IgD-negative memory B cell (primary cell): ENCODE measurements around the gene LRRFIP2. TPM values are rescaled to one million over a fixed set of nuclear protein-coding genes. Genes with fewer than 3 reads are reported as not detected.
"Not testable (repeated sequence)": the region's sequence is repeated elsewhere in the genome, so short reads cannot be mapped to it uniquely, and the experiment has no call there.

Experiments
- H3K27ac Mint-ChIP-seq, 3 donors: one replicate each; pipeline ENCODE4 v1.8.0; 2020 to 2022; ENCODE audit warnings: mild to moderate bottlenecking in 3 of 3, mixed read lengths in 3 of 3, moderate library complexity in 1 of 3
- H3K27me3 Mint-ChIP-seq: one replicate; pipeline ENCODE4 v1.8.0; 2021; ENCODE audit warnings: mixed read lengths
- H3K36me3 Mint-ChIP-seq: one replicate; pipeline ENCODE4 v1.8.0; 2020; ENCODE audit warnings: mild to moderate bottlenecking, mixed read lengths
- H3K4me1 Mint-ChIP-seq, 3 donors: one replicate each; pipeline ENCODE4 v1.8.0; 2020 to 2022; ENCODE audit warnings: mixed read lengths in 3 of 3, mild to moderate bottlenecking in 1 of 3
- H3K4me3 Mint-ChIP-seq, 4 donors: one replicate each; pipeline ENCODE4 v1.8.0; 2020 to 2022; ENCODE audit warnings: mild to moderate bottlenecking in 4 of 4, mixed read lengths in 4 of 4, moderate library complexity in 3 of 4
- H3K9me3 Mint-ChIP-seq, 3 donors: one replicate each; pipeline ENCODE4 v1.8.0; 2020 to 2021; ENCODE audit warnings: mixed read lengths in 3 of 3, mild to moderate bottlenecking in 1 of 3
- polyA plus RNA-seq: library from polyadenylated mRNA; unstranded; fragments of 300-500 nt; fragmentation: Illumina TruSeq; gene quantifications from one replicate; pipeline ENCODE4 v1.2.3, GENCODE V29; 2021

Gene LRRFIP2, protein sequence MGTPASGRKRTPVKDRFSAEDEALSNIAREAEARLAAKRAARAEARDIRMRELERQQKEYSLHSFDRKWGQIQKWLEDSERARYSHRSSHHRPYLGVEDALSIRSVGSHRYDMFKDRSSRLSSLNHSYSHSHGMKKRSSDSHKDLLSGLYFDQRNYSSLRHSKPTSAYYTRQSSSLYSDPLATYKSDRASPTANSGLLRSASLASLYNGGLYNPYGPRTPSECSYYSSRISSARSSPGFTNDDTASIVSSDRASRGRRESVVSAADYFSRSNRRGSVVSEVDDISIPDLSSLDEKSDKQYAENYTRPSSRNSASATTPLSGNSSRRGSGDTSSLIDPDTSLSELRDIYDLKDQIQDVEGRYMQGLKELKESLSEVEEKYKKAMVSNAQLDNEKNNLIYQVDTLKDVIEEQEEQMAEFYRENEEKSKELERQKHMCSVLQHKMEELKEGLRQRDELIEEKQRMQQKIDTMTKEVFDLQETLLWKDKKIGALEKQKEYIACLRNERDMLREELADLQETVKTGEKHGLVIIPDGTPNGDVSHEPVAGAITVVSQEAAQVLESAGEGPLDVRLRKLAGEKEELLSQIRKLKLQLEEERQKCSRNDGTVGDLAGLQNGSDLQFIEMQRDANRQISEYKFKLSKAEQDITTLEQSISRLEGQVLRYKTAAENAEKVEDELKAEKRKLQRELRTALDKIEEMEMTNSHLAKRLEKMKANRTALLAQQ
- 22.0 TPM for polyA plus RNA-seq

DNA sequence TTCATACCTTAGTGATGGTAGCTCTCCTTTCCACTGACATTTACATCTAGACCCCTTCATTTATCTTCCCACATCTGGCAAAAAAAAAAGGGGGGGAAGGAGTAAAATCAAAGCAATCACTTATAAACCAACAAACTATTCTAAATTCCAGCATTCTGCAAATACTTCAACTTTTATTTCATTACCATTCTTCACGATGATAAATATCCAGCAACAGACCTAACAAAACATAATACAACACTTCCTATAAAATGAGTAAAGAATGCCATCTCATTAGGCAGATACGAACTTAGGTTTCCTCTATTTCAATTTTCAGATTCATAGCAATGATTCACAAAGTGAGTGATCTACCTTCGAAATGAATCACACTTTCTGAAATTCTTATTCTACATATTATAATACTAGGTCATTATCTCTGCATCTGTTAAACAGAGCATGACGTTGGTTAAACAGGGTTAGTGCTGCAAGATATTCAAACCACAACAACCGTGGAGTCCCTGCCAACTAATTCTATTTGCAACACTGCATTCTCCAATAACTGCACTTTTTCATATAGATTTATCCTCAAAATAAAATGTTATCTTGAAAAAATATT lies at the start of gene LRRFIP2:
TSS of gene LRRFIP2 (minus strand) at position 51 of the 595 bp plus-strand sequence. CDS start 25,599 bp downstream, outside the sequence.
- H3K36me3 Mint-ChIP-seq: peaks cover 4% of the 10 kb centered on the region
- peaks cover 26 to 35% (median 32%) of the 10 kb centered on the region in 3 donors for H3K4me1 Mint-ChIP-seq
- H3K4me3 Mint-ChIP-seq: peak within 1 kb of the TSS; percentile 88 to 97 (median 96)
- H3K9me3 Mint-ChIP-seq: no peaks in the 10 kb centered on the region
- H3K27ac Mint-ChIP-seq: peak within 1 kb of the TSS in 2 of 3 donors; percentile 62 to 70
- H3K27me3 Mint-ChIP-seq: no peaks in the 10 kb centered on the region

DNA sequence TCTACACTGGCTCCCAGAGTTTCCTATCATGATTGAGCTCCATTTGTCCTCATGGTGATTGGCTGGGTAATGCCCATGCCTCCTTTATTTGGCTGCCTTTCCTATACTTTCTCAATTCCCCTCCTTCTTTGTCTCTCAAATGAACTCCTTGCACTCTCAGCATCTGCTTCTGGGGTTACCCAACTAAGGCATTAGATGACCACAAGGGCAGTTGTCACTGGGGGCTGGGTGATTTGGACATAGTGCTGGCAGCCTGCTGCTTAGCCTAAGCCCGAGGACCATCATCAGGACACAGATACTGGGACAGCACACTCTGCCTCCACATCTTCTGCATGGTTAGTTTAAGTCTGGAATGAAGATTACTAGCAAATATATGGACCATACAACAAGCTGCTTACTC lies 49.2 kb upstream of the LRRFIP2 start:
- H3K9me3 Mint-ChIP-seq: no peaks in the 10 kb centered on the region
- no peak overlapping the region for H3K4me3 Mint-ChIP-seq
- H3K36me3 Mint-ChIP-seq: no peaks in the 10 kb centered on the region
- no peak overlapping the region for H3K27ac Mint-ChIP-seq
- no peaks in the 10 kb centered on the region for H3K4me1 Mint-ChIP-seq
- H3K27me3 Mint-ChIP-seq: peaks cover 13% of the 10 kb centered on the region

DNA sequence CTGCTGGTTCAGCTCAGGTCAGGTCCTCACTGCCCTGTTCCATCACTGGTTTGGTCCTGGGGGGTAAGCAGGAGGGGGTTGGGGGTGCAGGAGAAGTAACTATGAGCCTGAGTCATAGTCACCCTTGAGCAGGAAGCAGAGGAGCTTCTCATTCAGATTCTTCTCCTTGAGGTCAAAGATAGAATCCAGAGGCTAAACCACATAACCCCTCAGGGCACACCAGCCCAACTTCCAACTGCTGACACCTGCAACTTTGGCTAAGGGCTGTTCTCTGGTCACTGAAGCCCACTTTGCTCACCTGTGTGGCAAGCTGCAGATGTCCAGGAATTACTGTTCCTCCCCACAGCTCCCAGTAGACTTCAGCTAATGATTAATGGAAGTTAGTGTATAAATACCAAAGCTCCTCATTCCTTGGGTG lies 48.8 kb upstream of the LRRFIP2 start:
- Mint-ChIP-seq H3K27me3 (peaks cover 13% of the 10 kb centered on the region), H3K4me3 (no peak overlapping the region), H3K36me3 (no peaks in the 10 kb centered on the region), H3K4me1 (no peaks in the 10 kb centered on the region), H3K9me3 (no peaks in the 10 kb centered on the region), H3K27ac (no peak overlapping the region)

DNA sequence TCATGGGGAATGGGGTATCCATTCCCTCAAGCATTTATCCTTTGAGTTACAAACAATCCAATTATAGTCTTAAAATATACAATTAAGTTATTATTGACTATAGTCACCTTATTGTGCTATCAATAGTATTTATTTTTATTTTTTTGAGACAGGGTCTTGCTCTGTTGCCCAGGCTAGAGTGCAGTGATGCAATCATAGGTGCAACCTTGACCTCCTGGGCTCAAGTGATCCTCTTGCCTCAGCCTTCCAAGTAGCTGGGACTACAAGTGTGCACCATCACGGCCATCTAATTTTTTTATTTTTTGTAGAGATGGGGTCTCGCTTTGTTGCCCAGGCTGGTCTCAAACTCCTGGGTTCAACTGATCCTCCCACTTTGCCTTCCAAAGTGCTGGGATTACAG lies 48.2 kb upstream of the LRRFIP2 start:
- not testable (repeated sequence) for H3K36me3 Mint-ChIP-seq, H3K9me3 Mint-ChIP-seq, H3K4me1 Mint-ChIP-seq, H3K4me3 Mint-ChIP-seq, H3K27ac Mint-ChIP-seq
- peaks cover 13% of the 10 kb centered on the region for H3K27me3 Mint-ChIP-seq

DNA sequence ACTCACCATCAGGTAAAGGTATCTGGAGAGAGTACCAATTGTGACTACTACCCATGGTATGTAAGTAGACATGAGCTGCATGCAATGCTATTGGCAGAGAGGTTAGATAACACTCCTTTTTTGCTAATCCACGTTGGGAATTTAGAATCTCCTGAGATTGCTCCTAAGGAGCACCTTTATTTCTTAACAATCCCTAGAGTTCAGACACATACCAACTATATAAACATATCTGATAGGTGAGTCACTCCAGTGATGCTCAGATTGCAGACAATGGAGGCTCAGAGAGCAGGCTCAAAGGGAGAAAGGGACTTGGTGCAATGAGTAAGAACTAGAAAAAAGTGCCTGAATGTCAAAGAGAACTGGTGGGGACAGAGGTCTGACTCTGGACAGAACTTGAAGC lies 47.0 kb upstream of the LRRFIP2 start:
- peaks cover 13% of the 10 kb centered on the region for H3K27me3 Mint-ChIP-seq
- H3K27ac Mint-ChIP-seq: no peak overlapping the region
- no peak overlapping the region for H3K4me3 Mint-ChIP-seq
- no peaks in the 10 kb centered on the region for H3K36me3 Mint-ChIP-seq
- peaks cover 0 to 2% (median 0%) of the 10 kb centered on the region in 3 donors for H3K4me1 Mint-ChIP-seq
- no peaks in the 10 kb centered on the region for H3K9me3 Mint-ChIP-seq

DNA sequence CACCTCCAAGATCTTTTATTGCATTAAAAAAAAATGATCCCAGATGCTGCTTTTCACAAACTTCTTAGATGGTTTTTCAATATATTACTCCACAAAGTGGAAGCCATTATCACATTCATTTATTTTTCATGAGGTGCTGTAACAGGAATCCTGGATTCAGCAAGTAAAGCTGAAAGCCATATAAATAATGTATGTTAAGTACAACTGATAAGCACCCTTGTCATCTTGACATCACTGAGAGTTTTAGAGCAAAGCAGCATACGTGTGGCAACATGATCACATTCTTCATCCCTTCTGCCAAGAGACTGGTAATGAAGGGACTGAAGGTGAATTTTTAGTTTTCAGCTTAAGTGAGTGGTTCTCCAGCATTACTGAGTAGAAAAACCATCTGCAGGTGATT lies 44.9 kb upstream of the LRRFIP2 start:
- Mint-ChIP-seq H3K4me1 (peaks cover 0 to 4% (median 0%) of the 10 kb centered on the region in 3 donors), H3K36me3 (peaks cover 1% of the 10 kb centered on the region), H3K4me3 (no peak overlapping the region), H3K27me3 (peaks cover 11% of the 10 kb centered on the region), H3K27ac (peak overlapping the region in 1 of 3 donors; percentile 39), H3K9me3 (no peaks in the 10 kb centered on the region)

DNA sequence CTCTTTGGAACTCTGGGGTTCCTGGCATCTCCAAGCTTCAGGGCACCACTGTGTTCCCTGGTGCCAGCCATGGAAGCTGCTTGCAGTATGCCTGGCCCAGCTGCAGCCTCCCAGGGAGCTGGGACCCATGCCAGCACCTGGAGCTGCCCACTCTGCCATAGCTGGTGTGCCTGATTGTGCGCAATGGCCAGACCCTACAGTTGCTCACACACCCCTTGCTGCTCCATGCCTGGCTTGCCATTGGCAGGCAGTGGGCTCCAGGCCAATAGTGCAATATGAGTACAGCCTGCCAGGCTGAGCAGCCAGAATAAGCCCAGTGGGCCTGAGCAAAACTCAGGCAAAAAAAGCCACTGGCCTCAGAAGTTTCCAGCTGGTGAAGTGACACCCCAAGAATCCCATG lies 43.8 kb upstream of the LRRFIP2 start:
- no peaks in the 10 kb centered on the region for H3K9me3 Mint-ChIP-seq
- H3K4me3 Mint-ChIP-seq: no peak overlapping the region

DNA sequence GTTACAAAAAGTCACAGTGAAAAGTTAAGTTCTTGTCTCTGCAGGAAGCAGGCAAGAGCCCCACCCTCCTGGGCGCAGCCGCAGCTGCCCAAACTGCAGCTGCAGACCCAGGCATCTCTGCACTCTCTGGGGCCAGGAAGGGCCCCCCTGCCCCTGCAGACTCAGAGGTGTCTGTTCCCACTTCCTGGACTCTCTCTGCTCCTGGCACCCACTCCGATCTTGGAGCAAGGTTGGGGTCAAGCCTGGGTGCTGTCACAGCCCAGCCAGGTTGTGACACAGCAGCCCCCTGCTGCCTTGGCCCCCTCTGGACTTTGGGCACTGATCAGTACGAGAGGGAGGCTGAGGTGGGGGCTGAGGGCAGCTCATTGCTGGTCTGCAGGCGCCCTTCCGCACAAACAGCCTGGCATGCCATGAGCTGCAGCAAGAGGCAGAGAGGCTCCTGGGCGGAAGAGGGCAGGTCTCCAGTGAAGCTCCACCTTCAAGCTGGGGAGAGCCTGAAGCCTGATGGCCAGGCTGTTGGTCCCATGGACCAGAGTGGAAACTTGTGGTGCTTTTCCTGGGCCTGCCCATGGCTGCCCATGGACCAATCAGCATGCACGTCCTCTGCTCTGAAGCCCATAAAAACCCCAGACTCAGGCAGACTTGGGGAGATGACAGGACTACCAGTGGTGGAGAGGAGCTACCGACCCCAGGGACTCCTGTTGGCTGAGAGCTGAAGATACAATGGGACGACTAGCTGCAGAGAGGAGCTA lies 42.9 kb upstream of the LRRFIP2 start:
- H3K27ac Mint-ChIP-seq: peak overlapping the region in 1 of 3 donors; percentile 39
- no peaks in the 10 kb centered on the region for H3K9me3 Mint-ChIP-seq
- H3K27me3 Mint-ChIP-seq: peaks cover 3% of the 10 kb centered on the region
- H3K36me3 Mint-ChIP-seq: peaks cover 1% of the 10 kb centered on the region
- peaks cover 0 to 4% (median 2%) of the 10 kb centered on the region in 3 donors for H3K4me1 Mint-ChIP-seq
- H3K4me3 Mint-ChIP-seq: no peak overlapping the region

More for the DNA sequence above, 43.8 kb upstream of the LRRFIP2 start:
- Mint-ChIP-seq H3K4me1 (peaks cover 0 to 4% (median 0%) of the 10 kb centered on the region in 3 donors), H3K36me3 (peaks cover 1% of the 10 kb centered on the region), H3K27me3 (peaks cover 4% of the 10 kb centered on the region), H3K27ac (no peak overlapping the region)

DNA sequence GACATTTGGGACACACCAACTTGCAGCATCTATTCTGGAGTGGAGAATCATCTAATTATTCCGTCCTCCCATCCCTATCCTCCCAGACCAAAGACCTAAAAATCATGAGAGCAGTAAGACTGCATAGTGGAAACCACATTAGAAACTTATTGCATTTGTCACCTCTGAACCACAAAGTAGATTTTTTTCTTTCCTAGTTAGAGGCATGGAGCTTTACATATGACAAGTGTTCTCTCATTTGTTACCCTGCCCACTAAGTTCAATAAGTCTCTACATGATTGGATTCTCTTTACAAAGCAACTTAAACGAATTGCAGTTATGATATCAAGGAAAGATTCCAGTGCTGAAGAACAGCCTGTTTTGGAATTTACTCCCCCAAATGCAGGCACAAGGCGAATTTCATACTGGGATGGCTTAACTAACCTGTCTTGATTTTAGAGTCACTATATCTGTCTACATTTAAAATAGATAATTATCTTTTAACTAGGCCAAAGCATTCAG lies 42.3 kb upstream of the LRRFIP2 start:
- H3K36me3 Mint-ChIP-seq: peaks cover 1% of the 10 kb centered on the region
- peaks cover 0 to 4% (median 3%) of the 10 kb centered on the region in 3 donors for H3K4me1 Mint-ChIP-seq
- H3K27me3 Mint-ChIP-seq: peaks cover 3% of the 10 kb centered on the region
- H3K9me3 Mint-ChIP-seq: no peaks in the 10 kb centered on the region
- peak overlapping the region in 1 of 3 donors; percentile 39 for H3K27ac Mint-ChIP-seq
- no peak overlapping the region for H3K4me3 Mint-ChIP-seq

DNA sequence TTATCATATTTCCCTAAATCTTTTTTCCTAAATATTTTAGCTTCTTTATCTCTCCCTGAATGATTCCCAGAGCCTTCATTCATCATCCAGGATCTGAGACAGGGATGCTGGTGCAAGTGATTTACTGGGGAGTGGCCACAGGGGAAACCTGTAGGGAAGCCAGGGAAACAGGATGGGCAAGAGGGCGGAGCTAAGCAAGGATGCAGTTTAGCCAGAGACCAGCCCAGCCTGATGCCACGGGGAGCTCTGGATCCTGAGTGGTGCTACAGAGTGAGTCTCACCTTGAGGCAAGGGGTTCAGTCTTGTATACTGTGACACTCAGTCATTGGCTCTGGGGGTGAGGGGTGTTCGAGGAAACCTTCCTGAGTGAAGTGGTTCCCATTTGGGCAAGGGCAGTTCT lies 39.7 kb upstream of the LRRFIP2 start:
- H3K27ac Mint-ChIP-seq: peak overlapping the region in 1 of 3 donors; percentile 20

DNA sequence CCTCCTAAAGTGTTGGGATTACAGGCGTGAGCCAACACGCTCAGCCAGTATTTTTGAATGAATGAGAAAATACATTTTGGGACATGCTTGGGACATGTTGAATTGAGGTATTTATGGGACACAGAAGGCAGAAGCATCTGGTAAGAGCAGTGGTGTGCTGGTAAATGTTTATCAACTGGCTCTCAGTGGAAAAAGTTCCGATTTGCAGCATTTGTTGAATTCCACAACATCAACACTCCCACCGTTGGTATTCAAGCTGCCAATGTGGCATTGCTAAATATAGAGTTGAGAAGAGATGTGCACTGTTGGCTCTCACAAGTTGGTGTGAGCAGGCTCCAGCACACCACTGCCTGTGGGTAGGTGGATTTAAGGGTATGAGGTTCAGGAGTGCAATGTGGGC lies 35.8 kb upstream of the LRRFIP2 start:
- Mint-ChIP-seq H3K36me3 (peaks cover 1% of the 10 kb centered on the region), H3K4me1 (peaks cover 0 to 3% (median 0%) of the 10 kb centered on the region in 3 donors), H3K27ac (no peak overlapping the region), H3K27me3 (peaks cover 5% of the 10 kb centered on the region), H3K9me3 (no peaks in the 10 kb centered on the region), H3K4me3 (no peak overlapping the region)

More for the DNA sequence above, 39.7 kb upstream of the LRRFIP2 start:
- no peak overlapping the region for H3K4me3 Mint-ChIP-seq
- no peaks in the 10 kb centered on the region for H3K9me3 Mint-ChIP-seq
- H3K4me1 Mint-ChIP-seq: peaks cover 0 to 4% (median 3%) of the 10 kb centered on the region in 3 donors
- peaks cover 1% of the 10 kb centered on the region for H3K36me3 Mint-ChIP-seq
- peaks cover 1% of the 10 kb centered on the region for H3K27me3 Mint-ChIP-seq

DNA sequence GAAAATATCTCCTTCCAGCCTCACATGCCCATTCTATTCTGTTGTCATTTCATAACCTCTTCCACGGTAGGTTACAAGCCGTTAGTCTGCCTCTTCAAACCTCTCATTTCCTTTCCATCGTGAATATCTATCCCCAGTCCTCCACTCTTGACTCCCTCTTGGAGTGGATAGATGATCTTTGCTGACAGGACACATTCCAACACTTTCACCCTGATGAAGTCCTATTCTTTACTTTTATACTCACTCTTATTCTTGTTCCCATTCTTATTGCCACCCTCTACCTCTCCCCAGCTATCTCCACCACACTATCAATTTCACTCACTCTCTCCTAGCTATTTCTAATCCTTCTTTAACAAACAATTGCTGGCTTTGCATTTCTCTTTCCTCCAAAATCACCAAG lies 34.2 kb upstream of the LRRFIP2 start:
- not testable (repeated sequence) for H3K27ac Mint-ChIP-seq, H3K4me3 Mint-ChIP-seq, H3K9me3 Mint-ChIP-seq, H3K4me1 Mint-ChIP-seq, H3K27me3 Mint-ChIP-seq, H3K36me3 Mint-ChIP-seq

DNA sequence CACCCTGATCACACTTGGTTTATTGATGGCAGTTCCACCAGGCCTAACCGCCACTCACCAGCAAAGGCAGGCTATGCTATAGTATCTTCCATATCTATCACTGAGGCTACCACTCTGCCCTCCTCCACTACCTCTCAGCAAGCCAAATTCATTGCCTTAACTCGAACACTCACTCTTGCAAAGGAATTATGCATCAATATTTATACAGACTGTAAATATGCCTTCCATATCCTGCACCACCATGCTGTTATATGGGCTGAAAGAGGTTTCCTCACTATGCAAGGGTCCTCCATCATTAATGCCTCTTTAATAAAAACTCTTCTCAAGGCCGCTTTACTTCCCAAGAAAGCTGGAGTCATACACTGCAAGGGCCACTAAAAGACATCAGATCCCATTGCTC lies 33.6 kb upstream of the LRRFIP2 start:
- not testable (repeated sequence) for H3K27me3 Mint-ChIP-seq, H3K27ac Mint-ChIP-seq, H3K36me3 Mint-ChIP-seq, H3K4me1 Mint-ChIP-seq, H3K4me3 Mint-ChIP-seq, H3K9me3 Mint-ChIP-seq

DNA sequence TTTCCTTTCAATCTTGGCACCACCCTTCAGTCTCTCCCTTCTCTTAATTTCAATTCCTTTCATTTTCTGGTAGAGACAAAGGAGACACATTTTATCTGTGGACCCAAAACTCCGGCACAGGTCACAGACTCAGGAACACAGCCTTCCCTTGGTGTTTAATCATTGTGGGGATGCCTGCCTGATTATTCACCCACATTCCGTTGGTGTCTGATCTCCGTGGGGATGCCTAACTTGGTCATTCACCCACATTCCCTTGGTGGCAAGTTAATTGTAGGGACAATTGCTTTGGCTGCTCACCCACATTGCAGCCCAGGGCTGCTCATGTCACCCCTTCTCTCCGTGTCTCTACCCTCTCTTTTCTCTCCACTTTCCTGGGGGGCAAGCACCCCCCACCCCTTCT lies 31.7 kb upstream of the LRRFIP2 start:
- not testable (repeated sequence) for H3K27ac Mint-ChIP-seq, H3K27me3 Mint-ChIP-seq, H3K4me1 Mint-ChIP-seq, H3K4me3 Mint-ChIP-seq, H3K36me3 Mint-ChIP-seq, H3K9me3 Mint-ChIP-seq
